SK-N-SH (cell line): Measurements from ENCODE around the gene LRFN3.

Experiments used
- POLR2AphosphoS5 ChIP-seq: IDR thresholded peaks from 2 replicates; pipeline ENCODE4 v1.6.1; 2012; ENCODE audit warnings: low read depth, low read length
- SIN3A ChIP-seq: IDR thresholded peaks from 2 replicates; pipeline ENCODE4 v1.6.1; 2012; ENCODE audit warnings: low read depth, mild to moderate bottlenecking, low read length, moderate library complexity, borderline replicate concordance
- YY1 ChIP-seq: IDR thresholded peaks from 2 replicates; pipeline ENCODE4 v1.4.0; 2012; ENCODE audit warnings: low read depth, mild to moderate bottlenecking
- TF ChIP-seq, protein P1 (sequence below): fragments of 200-600 bp; sonication (generic); IDR thresholded peaks from 2 replicates; pipeline ENCODE4 v1.6.1; 2017; ENCODE audit warnings: antibody characterized with exemption, mild to moderate bottlenecking, moderate library complexity
- TF ChIP-seq, protein P2 (sequence below): IDR thresholded peaks from 2 replicates; pipeline ENCODE4 v1.4.0; 2012; ENCODE audit warnings: low read depth, borderline replicate concordance
- TF ChIP-seq, protein P3 (sequence below): IDR thresholded peaks from 2 replicates; pipeline ENCODE4 v1.4.0; 2012; ENCODE audit warnings: low read depth

DNA sequence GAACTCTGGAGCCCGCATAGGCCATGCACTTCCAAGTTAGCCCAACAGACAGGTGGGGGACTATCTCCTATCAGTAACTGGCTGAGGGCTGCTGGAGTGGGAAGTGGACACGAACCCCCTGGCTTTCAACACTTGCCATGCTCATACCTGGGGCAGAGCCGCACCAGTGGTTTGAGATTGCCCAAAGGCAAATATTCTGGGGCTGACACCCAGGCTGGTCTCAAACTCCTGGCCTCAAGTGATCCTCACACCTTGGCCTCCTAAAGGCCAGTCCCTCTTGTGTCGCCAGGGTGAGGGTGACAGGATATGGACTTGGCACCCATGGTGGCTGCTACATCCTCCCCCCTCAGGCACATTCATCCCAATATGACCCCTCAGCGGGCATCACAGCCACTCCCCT is 49.0 kb upstream of the LRFN3 start:
- TF ChIP-seq, protein P1, sequence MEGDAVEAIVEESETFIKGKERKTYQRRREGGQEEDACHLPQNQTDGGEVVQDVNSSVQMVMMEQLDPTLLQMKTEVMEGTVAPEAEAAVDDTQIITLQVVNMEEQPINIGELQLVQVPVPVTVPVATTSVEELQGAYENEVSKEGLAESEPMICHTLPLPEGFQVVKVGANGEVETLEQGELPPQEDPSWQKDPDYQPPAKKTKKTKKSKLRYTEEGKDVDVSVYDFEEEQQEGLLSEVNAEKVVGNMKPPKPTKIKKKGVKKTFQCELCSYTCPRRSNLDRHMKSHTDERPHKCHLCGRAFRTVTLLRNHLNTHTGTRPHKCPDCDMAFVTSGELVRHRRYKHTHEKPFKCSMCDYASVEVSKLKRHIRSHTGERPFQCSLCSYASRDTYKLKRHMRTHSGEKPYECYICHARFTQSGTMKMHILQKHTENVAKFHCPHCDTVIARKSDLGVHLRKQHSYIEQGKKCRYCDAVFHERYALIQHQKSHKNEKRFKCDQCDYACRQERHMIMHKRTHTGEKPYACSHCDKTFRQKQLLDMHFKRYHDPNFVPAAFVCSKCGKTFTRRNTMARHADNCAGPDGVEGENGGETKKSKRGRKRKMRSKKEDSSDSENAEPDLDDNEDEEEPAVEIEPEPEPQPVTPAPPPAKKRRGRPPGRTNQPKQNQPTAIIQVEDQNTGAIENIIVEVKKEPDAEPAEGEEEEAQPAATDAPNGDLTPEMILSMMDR: no peak
- TF ChIP-seq, protein P2, sequence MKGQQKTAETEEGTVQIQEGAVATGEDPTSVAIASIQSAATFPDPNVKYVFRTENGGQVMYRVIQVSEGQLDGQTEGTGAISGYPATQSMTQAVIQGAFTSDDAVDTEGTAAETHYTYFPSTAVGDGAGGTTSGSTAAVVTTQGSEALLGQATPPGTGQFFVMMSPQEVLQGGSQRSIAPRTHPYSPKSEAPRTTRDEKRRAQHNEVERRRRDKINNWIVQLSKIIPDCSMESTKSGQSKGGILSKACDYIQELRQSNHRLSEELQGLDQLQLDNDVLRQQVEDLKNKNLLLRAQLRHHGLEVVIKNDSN: no peak
- TF ChIP-seq SIN3A (no peak), YY1 (no peak), POLR2AphosphoS5 (no peak)
- TF ChIP-seq, protein P3, sequence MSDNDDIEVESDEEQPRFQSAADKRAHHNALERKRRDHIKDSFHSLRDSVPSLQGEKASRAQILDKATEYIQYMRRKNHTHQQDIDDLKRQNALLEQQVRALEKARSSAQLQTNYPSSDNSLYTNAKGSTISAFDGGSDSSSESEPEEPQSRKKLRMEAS: no peak
